GM19438 (cell line): ENCODE results near the gene PDGFB.

Source experiments
- ATAC-seq: cut with Tn5 transposase; IDR thresholded peaks from one replicate; pipeline ENCODE4 v1.9.1; 2021; ENCODE audit warnings: low read depth; ENCODE audit not compliant: unreplicated experiment

PDGFB gene

DNA sequence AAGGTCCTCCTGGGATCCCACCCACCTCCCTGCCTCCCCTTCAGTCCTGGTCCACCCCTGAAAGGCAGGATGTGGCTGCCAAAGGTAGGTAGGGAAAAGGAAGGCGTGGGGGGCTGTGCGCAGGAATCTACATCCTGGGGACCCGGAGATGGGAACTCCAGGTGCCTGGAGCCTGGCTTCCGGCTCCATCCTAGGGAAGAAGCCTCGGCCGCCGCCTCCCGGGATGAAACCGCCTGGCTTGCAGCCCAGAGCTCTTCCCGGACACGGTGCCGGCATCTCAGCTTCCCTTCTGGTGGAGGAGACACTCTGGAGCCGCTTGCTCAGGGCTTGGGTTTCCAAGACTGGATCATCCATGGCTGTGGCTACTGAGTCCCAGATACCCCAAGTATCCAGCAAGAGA is 33.3 kb upstream of the PDGFB start:
- no peak for ATAC-seq

DNA sequence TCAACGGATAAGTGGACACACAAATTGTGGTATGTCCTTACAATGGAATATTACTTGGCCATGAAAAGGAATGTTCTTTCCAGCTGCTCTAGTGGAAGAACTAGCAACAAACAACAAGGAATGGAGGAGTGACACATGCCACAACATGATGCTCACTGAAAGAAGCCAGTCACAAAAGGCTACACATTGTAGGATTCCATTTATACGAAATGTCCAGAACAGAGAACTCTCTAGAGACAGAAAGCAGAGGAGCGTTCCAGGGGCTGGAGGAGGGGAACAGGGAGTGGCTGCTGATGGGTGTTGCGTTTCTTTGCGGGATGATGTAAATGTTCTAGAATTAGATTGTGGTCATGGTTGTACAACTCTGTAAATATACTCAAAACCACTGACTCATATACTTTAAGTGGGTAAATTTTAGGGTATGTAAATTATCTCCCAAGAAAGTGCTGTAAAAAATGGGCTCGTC is 32.4 kb upstream of the PDGFB start:
- no peak for ATAC-seq

DNA sequence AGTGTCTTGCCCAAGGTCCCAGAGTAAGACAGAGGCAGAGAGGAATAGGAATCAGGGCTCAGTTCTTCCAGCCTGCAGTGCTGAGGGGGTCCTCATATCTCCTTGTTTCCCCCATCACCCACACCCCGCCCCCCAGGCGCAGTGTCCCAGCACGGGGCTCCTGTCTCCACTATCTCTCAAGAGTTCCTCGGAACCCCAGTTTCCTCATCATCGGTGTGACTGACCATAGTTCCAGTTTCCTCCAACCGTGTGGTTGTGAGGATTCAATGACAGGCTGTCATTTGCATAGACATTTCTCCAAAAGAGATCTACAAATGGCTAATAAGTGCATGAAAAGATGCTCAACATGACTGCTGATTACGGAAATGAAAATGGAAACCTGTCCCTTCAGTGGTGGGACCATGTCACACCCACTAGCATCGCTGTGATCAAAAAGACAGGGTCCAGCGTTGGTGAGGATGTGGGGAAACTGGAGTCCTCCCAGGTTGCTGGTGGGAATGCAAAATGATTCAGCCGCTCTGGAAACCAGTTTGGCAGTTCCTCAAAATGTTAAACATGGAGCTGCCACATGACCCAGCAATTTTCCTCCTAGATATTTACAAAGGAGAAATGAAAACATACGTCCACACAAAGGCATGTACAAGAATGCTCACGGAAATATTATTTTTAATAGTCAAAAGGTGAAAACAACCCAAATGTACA is 31.8 kb upstream of the PDGFB start:
- no peak for ATAC-seq

DNA sequence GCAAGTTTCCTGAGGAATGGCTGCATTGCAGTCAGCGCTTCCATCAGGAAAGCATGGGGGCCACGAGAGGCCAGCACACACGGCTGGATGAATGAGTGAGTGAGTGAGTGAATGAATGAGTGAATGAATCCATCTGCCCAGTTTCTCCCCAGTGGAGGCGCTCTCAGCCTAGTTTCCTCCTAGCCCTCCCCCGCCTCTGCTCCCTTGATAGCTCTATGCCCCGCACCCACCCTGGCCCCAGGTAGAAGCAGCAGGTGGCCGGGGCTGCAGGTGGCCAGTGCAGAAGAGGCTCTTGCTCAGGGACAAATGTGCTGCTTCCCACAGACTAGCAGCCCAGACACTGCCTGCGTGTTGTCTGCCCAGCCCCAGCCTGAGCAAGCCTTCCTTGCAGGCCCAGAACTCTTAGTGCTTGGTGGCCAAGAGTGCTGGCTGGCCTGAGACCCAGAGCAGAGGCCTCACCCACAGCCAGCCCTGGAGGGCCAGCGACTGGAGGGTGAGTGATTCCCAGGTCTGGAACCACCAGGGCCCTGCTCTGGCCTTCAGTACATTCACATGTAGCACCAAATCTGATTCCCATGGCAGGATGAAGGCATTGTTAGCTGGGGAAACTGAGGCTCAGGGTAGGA is 31.1 kb upstream of the PDGFB start:
- no peak for ATAC-seq

DNA sequence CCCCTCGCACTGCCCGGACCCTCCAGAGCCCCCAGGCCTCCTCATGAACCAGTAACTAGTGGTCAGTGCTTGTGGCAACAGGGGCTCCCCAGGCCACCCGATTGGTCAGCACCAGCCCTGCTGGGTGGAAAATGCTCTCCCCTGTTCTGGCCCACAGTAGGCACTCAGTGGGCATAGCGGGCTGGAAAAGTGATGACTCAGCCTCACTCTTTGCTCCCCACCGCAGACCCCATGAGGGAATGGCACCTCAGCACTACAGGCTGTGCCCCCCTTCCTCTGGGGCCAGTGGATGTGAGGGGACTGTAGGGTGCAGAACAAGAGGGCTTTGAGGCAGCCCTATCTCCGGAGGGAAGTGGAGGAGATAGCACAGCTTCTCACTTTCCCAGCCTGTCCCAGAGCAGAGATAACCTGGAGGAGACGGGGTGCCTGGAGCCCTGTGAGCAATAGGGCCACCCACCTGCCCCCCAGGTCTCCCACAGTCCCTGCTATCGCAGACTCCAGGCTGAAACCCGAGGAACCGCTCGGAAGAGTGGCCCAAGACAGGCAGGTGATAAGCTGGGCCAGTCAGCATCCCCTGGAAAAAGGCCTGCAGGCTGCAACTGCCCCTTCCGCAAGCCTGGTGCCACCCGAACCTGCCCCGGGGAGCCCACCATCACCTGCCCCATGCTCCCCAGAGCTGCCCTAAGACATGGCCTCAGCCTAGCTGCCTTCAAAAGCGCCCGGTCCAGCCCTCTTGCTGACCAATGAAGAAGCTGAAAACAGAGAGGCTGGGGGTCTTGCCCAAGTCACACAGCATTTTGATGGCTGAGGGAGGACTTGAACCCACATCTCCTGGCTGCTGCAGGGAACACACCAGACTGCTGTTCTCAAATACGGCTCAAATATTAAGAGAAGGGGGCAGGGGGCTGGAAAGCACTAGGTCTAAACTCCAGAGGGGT is 29.4 kb upstream of the PDGFB start:
- no peak for ATAC-seq

DNA sequence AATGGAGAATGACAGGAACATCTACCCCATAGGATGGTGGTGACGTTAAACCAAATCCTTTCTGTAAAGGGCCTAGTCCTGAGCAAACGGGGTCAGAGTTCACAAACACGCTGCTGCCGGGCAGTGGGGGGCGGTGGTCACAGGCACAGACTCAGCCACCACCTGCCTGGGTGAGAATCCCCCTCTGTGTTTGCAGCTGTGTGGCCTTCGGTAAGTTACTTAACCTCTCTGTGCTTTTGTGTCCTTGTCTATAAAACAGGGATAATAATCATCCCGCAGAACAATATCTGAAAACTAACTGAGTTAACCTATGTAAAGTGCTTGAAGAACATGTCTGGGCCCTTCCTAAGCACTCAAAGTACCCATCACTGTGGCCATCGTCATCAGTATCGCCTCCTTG is 26.0 kb upstream of the PDGFB start:
- no peak for ATAC-seq

DNA sequence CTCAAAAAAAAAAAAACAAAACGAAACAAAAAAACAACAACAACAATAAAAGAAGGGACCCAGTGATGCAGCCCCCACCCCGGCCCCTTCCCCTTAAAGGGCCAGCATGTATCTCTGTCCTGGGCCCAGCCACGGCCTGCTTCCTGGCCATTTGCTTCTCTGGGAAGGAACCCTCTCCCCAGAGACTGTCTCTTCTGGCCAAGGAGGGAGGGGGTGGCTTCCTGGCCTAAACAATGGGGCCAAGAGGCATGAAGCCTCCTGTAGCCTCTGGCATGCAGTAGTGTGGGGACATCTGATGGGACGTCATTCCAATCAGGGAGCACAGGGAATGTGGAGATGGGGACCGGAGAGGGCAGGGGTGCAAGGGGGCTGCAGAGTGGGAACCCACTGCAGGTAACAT is 25.5 kb upstream of the PDGFB start:
- no peak for ATAC-seq

DNA sequence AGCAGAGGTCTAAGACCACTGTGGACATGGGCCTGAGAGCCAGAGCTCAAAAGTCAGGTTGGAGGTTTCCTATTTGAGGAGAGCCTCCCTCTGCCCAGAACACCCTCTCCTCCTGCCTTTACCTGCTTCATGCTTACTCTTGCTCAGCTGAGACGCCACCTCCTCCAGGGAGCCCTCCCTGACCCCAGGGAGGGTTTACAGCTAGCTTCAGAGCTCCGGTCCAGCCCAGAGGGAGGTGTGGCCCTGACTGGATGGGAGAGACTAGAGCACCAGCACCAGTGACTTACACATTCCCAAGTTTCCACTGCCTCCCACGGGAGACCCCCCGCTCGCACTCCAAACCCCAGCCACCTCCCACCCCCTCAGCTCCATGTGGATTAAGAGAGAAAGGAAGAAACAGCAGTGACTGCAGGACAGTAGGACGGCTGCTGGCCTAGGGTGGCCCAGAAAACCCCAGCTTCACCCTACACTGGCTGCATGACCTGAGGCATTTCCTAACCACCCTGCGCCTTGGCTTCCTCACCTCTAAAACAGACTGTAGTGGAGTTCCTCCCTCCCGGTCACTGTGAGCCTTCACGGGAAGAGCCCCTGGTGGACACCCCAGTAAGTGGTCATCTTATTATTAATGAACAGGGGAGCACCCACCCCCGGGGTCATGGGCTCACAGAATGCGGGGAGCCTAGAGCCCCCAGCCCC is 24.5 kb upstream of the PDGFB start:
- ATAC-seq, result no peak

DNA sequence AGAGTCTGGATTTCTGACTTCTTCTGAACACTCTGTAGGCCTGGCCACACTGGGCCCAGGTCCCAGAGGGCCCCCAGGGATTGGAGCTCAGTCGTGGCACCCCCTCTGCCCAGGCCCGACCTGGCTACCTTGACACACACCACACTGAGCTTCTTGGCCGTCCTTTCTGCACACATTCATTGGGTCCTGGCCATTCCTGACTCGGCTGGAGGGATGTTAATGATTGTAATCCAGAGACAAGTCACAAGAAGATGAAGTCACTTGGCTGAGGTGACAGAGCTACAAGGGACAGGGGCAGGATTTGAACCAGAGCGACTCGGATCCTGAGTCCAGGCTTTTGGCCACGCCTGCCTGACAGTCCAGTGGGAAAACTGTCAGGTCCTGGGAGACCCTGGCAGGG is 23.9 kb upstream of the PDGFB start:
- ATAC-seq, result no peak

DNA sequence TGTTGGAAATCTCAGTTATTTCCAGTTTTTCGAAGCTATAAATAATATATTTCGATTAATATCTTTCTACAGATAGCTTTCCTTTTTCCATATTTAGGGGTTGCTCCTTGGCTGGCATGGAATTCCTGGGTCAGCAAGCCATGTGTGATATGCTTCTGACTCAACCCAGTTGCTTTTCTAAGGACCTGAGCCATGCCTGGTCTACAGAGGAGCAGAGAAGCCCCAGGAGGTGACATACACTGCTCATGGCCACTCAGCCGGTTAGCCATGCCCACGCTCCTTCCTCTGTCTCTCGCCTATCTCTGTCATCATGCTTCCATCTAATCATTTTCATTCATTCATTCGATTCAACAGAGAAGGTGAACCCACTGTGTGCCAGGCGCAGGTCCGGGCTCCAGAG is 23.2 kb upstream of the PDGFB start:
- no peak for ATAC-seq

DNA sequence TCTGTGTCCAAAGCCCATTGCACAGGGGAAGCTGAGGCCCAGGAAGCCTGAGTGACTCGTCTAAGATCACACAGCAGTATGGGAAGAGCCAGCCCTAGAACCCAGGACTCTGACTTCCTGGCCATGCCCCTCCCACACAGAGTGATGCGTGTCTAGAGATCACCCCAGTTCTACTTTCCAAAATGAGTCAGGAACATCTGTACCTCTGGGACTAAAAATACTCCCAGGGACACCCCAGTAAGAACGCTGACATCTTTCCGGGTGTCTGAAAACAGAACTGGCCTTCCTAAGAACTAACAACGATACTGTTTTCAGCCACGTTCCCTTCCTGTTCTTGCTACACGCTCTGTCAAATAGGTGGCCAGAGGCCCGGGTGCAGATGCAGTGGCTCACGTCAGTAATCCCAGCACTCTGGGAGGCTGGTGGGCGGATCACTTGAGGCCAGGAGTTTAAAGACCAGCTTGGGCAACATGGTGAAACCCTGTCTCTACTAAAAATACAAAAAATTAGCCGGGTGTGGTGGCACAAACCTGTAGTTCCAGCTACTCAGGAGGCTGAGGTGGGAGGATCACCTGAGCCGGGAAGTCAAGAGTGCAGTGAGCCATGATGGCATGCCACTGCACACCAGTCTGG is 21.7 kb upstream of the PDGFB start:
- ATAC-seq, result peak; percentile 86

DNA sequence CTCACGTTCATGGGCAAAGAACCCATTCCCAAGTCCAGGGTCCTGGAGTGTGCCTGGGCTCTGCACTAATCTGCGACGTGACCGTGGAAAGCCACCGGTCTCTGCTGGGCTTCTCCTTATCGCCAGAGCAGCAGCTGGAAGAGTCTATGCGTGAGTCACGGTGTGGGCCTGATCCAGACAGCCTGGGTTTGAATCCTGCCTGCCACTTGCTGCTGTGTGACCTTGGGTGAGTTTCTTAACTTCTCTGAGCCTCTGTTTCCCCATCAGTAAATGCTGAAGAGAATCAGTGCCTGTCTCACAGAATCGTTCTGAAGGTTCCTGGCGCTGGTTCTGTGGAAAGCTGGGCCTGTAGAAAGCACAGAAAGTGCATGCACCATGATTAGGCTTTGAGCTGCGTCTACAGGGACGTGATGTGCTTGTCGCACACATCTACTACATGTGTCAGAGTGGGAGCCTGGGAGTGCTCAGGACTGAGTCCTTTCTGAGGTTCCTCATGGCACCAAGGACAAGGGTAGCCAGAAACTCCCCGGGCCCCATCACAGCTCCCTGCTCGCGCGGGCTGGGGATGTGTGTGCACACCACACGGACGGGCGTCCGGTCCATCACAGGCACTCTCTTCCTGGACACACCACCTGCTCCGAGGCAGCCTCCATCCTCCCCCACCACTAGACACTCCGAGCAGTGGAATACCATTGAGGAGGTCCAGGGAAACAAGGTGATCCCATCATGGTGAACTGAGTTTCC is 20.5 kb upstream of the PDGFB start:
- no peak for ATAC-seq

DNA sequence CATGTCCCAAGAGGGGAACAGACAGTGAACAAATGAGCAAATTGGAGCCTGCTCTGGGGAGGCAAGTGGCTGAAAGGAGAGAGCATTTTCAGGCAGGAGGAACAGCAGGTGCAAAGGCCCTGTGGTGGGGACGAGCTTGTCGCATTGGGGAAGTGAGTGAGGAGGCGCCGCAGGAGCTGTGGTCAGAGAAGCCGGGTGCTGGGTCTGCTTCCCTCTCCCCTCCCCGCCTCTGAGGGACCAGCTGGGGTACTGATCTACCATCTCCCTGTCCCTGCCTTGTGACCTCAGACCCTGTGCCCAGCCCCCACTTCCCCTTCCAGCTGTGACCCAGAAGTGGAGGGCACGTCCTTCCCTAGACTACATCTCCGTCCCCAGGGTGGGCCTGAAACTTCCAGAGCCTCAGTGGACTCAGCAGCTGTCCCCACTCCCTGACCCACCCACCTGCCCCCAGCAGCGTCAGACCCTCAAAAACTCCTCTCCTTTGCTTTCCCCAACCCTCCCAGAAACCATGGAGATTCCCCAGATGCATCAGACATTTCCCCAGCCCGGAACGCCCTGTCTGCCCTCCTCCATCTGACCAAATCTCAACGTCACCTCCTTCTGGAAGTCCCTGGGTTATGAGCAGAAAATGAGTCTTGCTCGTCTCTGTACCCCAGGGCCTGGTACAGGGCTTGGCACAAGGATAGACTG is 19.7 kb upstream of the PDGFB start:
- ATAC-seq, result no peak

DNA sequence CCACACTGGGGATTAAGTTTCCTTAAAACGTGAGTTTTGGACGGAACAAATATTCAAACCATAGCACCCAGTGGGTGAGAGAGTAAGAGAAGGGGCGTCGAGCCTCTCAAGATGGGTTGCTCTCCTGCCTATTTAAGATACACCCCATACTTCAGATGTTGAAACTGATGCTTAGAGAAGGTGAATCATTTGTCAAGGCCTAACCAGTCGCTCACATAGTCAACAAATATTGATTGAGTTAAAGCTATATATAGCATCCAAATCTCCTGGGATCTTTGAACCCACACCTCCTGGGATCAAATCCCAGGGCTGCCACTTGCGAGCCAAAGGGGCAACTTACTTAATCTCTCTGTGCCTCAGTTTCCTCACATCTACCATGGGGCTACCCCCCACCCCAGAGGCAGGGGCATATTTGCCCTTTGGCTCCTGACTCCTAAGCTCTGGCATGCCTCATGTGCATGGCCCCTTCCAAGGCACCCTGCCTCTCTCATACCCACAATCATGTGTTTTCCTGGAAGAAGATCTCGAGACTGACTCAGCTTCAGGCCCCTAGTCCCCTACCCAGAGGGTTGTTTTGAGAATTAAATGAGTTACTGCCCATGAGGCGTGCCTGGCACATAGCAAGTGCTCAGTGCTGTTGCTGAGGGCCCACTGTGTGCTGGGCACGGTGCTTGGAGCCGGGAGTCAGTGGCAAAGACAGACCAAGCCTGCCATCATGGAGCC is 19.0 kb upstream of the PDGFB start:
- no peak for ATAC-seq

DNA sequence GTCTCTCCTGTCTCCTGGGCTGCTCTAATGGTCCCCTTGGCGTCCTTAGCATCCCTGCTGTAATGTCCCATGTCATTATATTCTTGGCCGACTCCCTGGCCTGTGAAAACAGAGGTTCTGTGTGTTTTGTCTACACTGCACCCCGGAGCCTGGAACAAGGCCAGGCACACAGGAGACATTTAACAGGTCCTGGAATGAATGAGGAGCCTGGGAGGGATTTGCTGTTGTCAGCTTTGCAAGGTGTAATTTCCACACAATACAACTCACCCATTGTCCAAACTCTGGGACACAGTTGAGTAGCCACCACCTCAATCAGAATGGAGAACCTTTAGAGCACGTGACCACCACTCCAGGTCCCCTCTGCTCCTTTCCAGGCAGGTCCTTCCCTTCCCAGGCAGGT is 14.9 kb upstream of the PDGFB start:
- ATAC-seq, result no peak

DNA sequence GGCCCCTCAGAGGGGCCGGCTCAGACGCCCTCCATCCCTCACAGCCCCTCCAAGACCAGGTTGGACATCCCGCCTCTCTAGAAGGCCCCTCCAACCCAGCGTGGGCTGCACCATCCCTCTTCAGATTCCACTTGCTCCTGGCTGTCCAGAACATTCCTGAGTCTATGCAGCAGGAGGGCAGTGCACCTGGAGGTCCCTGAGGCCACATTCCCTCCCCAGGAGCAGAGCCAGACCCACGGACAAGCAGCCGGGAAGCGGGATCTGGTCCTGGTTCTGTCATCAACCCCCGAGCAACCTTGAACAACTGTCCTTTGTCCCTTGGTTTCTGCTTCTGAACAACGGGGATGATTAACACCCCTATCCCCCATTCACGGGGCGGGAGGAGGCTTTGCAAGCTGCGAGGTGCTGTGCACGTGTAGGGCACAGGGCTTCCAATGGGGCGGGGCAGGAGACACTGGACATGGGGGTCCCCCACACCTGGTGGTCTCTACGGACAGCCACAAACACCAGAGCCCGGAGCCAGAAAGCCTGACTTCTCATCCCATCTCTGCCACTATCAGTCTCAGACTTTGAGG is 13.2 kb upstream of the PDGFB start:
- no peak for ATAC-seq

DNA sequence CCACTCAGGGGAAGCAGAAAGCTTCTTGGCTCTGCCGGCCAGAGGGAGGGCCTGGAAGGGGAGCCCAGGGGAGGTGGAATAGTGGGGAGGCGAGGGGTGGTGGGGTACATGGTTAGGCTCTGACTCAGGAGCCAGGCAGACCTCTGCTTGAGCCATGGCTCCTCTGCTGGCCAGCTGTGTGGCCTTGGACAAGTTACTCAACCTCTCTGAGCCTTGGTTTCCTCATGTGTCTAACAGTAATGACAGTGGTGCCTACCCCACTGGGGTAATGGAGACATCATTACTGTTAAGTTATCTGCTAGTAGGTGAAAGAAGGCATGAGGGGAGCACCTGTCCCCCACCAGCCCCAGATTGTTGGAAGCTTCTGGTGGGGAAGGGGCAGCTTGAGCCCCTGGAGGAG is 12.2 kb upstream of the PDGFB start:
- ATAC-seq, result no peak

DNA sequence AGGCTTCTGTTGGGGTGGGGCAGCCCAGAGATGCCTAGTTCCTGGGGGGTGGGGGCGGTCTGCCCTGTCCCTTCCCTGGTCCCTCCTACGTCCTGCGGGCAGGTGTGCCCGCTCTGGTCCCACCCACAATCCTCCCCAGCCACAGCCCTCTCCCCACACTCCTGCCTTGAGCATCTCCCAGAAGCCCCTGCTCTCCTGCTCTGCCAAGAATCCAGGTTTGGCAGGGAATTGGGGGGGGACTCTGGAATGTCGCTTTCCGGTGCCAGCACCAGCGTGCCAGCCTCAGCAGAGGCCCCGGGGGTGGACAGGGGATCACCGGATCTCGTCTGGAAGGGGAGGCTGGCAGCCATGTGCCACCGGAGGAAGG is 11.4 kb upstream of the PDGFB start:
- no peak for ATAC-seq
